Activated naive CD8-positive, alpha-beta T cell treated with anti-CD3 and anti-CD28 coated beads, Interleukin-2, amount 10 ng/mL, durations not matched to agents 7 days and 5 days (primary cell): ENCODE measurements around the gene FAS. TPM values are rescaled to one million over a fixed set of nuclear protein-coding genes. Genes with fewer than 3 reads are reported as not detected.

Experiments
- ATAC-seq: fragments of 150-1000 bp; cut with Tn5 transposase; one replicate; pipeline ENCODE4 v1.10.0; 2021; ENCODE audit warnings: low read depth, moderate library complexity
- POLR2A ChIA-PET: fragments of 350-600 bp; sonication (Branson Sonifier 250); formaldehyde crosslinking; loops from one replicate; lab custom pipeline; 2021; ENCODE audit warnings: antibody characterized with exemption; lab: Charles Lee
- DNase-seq: peaks from one replicate; pipeline ENCODE4 v3.0.0; 2021
- H3K27ac Mint-ChIP-seq: one replicate; pipeline ENCODE4 v1.8.0; 2022; ENCODE audit warnings: mild to moderate bottlenecking, mixed read lengths
- H3K27me3 Mint-ChIP-seq: one replicate; pipeline ENCODE4 v1.8.0; 2022; ENCODE audit warnings: mild to moderate bottlenecking, moderate library complexity, mixed read lengths
- H3K36me3 Mint-ChIP-seq: one replicate; pipeline ENCODE4 v1.8.0; 2021; ENCODE audit warnings: mild to moderate bottlenecking, mixed read lengths
- H3K4me1 Mint-ChIP-seq: one replicate; pipeline ENCODE4 v1.8.0; 2021; ENCODE audit warnings: mixed read lengths
- H3K4me3 Mint-ChIP-seq: one replicate; pipeline ENCODE4 v1.8.0; 2022; ENCODE audit warnings: mild to moderate bottlenecking, moderate library complexity, mixed read lengths
- H3K9me3 Mint-ChIP-seq: one replicate; pipeline ENCODE4 v1.8.0; 2021; ENCODE audit warnings: mixed read lengths
- total RNA-seq, 2 experiments: library from RNA; stranded (reverse); gene quantifications; one replicate each; pipeline ENCODE4 v1.2.3, GENCODE V29; 2021

Gene FAS
- total RNA-seq, 2 experiments from 2014 or later: 47.2 to 54.1 TPM

DNA sequence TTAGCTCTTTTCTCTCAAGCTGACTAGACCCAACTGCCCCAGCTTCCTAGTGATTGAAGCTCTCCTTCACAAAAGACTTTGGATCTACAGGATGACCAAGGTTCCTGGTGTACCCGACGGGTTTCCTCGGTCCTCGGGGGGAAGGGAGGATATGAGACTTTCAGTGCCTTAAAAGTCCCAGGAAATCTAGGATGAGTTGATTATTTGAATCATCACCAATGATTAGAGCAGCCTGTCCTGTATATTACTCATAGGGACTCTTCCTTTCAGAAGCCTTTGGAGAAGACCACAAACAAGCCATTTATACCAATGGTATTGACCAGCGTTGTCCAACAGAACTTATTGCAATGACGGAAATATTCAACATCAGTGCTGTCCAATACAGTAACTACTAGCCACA, 31.9 kb upstream of the FAS start:
- DNase-seq: no peak
- H3K27me3 Mint-ChIP-seq: peaks cover 2% of the 10 kb centered on the region
- H3K4me3 Mint-ChIP-seq: no peak overlapping the region
- H3K9me3 Mint-ChIP-seq: peaks cover 3% of the 10 kb centered on the region
- POLR2A ChIA-PET: no interaction called here
- peaks cover 10% of the 10 kb centered on the region for H3K36me3 Mint-ChIP-seq
- H3K27ac Mint-ChIP-seq: no peak overlapping the region
- peaks cover 25% of the 10 kb centered on the region for H3K4me1 Mint-ChIP-seq
- ATAC-seq: no peak

DNA sequence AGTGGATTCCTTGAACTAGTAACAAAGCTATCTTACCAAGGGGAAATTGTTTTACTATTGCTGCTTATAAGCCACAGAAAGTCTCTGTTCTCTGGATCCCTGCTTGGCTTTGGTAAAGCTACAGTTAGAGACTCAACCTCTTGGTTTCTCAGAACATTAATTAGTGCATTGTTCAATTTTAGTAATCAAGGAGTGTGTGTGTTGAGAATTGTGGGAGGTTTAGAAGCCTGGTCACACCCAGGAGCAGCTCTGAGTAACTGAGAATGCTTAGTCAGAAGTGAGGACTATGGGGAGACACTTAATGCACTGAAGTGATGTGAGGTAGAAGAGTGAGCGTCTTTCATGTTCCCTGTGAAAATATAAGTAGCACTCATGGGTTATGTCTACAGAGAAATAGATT, 29.8 kb upstream of the FAS start:
- Mint-ChIP-seq H3K4me3 (no peak overlapping the region), H3K27me3 (no peaks in the 10 kb centered on the region), H3K36me3 (peaks cover 10% of the 10 kb centered on the region), H3K4me1 (peaks cover 25% of the 10 kb centered on the region), H3K9me3 (no peaks in the 10 kb centered on the region), H3K27ac (no peak overlapping the region)
- ATAC-seq (no peak), DNase-seq (no peak)
- POLR2A ChIA-PET: interaction anchor here (1.0 to 1.2 kb wide), 2 partner anchors 15 to 29 kb away, joined by 3 read pairs; no protein-coding TSS in a partner anchor

DNA sequence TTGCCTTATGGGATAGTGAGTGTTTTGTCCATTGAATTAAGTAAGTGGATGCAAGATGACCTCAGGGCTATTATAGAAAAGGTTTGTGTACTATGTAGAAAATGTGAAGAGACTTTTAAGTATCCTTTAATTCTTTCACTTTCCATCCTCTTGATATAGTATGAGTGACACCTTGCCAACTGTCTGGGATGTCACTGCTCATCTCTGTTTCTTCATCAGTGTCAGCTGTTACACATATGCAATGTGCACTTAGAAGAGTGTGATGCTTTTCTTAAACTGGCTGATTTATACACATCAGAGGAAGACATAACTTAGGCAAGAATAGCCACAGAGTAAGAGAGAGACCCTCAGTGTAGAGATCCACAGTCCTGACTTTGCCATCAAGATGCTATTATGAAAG, 29.3 kb upstream of the FAS start:
- ATAC-seq: peak; percentile 54
- H3K27ac Mint-ChIP-seq: no peak overlapping the region
- POLR2A ChIA-PET: interaction anchor here (1.0 to 1.2 kb wide), 2 partner anchors 15 to 29 kb away, joined by 3 read pairs; no protein-coding TSS in a partner anchor
- peaks cover 10% of the 10 kb centered on the region for H3K36me3 Mint-ChIP-seq
- no peaks in the 10 kb centered on the region for H3K27me3 Mint-ChIP-seq
- no peak overlapping the region for H3K4me3 Mint-ChIP-seq
- no peak for DNase-seq
- H3K9me3 Mint-ChIP-seq: no peaks in the 10 kb centered on the region
- peaks cover 25% of the 10 kb centered on the region for H3K4me1 Mint-ChIP-seq

DNA sequence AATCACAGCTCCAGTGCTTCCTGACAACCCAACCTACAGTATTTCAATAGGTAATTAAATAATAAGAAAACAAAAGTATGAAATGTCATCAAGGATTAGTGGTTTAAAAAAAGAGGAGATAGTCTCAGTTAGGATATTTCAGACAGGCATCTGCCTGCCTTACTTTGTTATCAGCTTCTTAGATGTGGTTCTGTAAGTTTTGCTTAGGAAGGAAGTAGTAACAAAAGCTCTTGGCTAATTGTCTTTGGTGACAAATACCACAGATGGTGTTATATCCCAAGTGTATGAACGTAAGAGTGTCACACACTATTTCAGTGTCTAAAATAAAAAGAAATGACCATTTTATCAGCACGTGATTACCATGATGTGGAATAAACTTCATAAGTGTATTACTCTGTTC, 28.3 kb upstream of the FAS start:
- Mint-ChIP-seq H3K4me3 (peak overlapping the region; percentile 69), H3K4me1 (peaks cover 25% of the 10 kb centered on the region), H3K27ac (peak overlapping the region; percentile 65), H3K36me3 (peaks cover 10% of the 10 kb centered on the region), H3K27me3 (no peaks in the 10 kb centered on the region), H3K9me3 (no peaks in the 10 kb centered on the region)
- POLR2A ChIA-PET: interaction anchor here (0.6 to 1.6 kb wide), 5 partner anchors 13 to 207 kb away, joined by 3 to 9 read pairs (median 5); partner anchors contain the start of gene FAS
- ATAC-seq (peak; percentile 93), DNase-seq (no peak)

DNA sequence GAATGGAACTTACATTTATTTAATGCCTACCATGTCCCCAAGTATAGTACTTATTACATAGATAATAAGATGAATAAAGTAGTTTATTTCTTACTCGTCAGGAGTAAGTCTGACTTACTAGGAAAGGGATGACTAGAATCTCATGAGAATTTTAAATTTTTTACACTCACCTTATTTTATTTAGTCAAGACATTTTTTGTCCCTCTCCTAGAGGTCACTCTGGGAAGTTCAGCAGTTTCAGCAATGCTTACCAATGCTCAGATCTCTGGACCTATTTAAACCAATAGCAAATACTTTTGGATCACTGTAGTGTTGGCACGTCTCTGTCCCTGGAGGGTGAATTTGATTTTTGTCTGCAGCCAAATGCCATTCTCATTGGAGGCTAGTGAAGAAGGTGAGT, 27.3 kb upstream of the FAS start:
- ATAC-seq (no peak), DNase-seq (no peak)
- Mint-ChIP-seq H3K27me3 (no peaks in the 10 kb centered on the region), H3K36me3 (peaks cover 10% of the 10 kb centered on the region), H3K27ac (no peak overlapping the region), H3K9me3 (no peaks in the 10 kb centered on the region), H3K4me1 (peaks cover 22% of the 10 kb centered on the region), H3K4me3 (no peak overlapping the region)
- POLR2A ChIA-PET: interaction anchor here (1.0 to 1.6 kb wide), 3 partner anchors 12 to 28 kb away, joined by 3 to 5 read pairs (median 5); no protein-coding TSS in a partner anchor

DNA sequence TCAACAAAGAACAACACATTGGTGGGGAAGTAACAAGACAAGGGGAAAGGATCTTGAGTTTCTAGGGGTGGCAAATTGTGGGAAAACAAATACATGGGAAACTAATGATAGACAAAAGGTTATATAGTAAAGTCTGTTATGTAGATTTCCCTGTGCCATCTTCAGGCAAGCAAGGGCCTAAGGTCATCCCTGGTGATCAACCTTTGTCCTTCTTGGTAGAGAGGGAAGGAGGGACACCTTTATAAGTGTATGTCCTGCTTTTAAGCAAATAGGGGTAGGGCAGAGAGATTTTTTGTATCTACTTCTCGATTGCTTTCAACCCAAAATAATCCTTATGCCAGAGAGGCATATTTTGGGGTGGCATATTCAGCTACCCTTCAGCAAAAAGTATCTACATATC, 26.2 kb upstream of the FAS start:
- Mint-ChIP-seq H3K4me1 (peaks cover 22% of the 10 kb centered on the region), H3K4me3 (no peak overlapping the region), H3K27ac (no peak overlapping the region), H3K9me3 (no peaks in the 10 kb centered on the region), H3K27me3 (no peaks in the 10 kb centered on the region), H3K36me3 (peaks cover 10% of the 10 kb centered on the region)
- ATAC-seq (no peak), DNase-seq (no peak)
- POLR2A ChIA-PET: interaction anchor here (1.3 kb wide), 1 partner anchor 27 kb away, joined by 5 read pairs; no protein-coding TSS in a partner anchor

DNA sequence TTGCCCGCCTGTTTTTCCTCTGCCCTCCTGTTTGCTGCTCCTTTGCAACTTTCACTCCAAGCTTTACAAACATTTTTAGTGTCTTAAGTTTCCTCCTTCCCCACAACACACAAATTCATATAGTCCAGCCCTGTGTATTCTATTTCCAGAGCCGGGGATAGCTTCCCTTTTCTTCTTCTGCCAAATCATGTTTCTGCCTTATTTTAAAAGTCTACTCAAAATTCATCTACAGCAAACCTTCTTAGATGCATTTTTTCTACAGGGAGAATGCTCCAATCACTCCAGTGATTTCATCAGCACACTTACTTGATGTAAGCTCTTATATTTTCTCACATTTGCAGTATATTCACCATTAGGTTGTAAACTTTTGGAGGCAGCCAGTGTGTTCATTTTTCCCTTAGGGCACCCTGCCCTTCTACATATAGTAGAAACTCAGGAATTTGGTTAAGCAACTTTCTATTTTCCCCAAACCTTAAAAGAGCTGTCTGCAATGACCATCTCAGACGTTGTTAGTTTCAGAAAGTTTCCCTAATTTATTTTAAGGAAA, 25.7 kb upstream of the FAS start:
- Mint-ChIP-seq H3K4me3 (no peak overlapping the region), H3K27ac (no peak overlapping the region), H3K36me3 (peaks cover 9% of the 10 kb centered on the region), H3K4me1 (peaks cover 22% of the 10 kb centered on the region), H3K9me3 (no peaks in the 10 kb centered on the region), H3K27me3 (no peaks in the 10 kb centered on the region)
- DNase-seq (no peak), ATAC-seq (no peak)
- POLR2A ChIA-PET: no interaction called here

DNA sequence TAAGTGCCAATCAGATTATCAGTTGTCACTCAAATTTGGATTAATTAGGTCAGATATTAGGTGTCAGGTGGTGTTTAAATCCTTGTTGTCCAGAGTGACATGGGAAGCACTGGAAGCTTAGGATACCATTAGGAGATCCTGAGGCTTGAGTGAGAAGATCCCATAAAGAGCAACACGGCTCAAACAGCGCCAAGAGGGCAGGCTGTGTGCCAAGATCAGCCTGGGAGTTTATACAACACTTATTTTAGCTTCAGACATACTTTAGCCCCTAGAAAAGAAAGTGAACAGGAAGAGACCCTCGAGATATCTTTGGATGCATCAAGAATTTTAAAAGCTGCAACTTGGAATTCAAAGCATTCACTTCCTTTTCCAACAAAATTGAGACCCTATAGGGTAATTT, 23.8 kb upstream of the FAS start:
- no peaks in the 10 kb centered on the region for H3K9me3 Mint-ChIP-seq
- no peak for DNase-seq
- no peak overlapping the region for H3K4me3 Mint-ChIP-seq
- H3K27ac Mint-ChIP-seq: no peak overlapping the region
- H3K36me3 Mint-ChIP-seq: peaks cover 9% of the 10 kb centered on the region
- peaks cover 11% of the 10 kb centered on the region for H3K4me1 Mint-ChIP-seq
- ATAC-seq: no peak
- H3K27me3 Mint-ChIP-seq: no peaks in the 10 kb centered on the region
- POLR2A ChIA-PET: no interaction called here

DNA sequence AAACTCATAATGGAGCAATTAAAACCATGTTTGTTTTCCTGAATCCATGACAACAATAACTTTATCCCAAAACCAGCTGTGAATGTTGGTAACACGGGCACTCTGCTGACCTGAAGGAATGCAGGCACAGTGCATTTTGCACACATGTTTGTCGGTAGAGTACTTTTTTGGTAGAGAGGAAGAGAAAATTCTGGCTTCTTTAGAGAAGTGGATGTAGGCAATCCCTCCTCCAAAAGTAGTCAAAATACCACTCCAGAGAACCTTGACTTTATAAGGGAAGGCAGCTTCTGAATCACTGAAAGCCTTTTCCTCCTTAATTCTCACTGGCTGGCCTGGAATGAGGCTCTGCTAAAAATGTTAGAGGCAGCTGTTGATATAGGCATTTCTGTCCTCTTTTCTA, 22.2 kb upstream of the FAS start:
- H3K36me3 Mint-ChIP-seq: peaks cover 8% of the 10 kb centered on the region
- POLR2A ChIA-PET: no interaction called here

DNA sequence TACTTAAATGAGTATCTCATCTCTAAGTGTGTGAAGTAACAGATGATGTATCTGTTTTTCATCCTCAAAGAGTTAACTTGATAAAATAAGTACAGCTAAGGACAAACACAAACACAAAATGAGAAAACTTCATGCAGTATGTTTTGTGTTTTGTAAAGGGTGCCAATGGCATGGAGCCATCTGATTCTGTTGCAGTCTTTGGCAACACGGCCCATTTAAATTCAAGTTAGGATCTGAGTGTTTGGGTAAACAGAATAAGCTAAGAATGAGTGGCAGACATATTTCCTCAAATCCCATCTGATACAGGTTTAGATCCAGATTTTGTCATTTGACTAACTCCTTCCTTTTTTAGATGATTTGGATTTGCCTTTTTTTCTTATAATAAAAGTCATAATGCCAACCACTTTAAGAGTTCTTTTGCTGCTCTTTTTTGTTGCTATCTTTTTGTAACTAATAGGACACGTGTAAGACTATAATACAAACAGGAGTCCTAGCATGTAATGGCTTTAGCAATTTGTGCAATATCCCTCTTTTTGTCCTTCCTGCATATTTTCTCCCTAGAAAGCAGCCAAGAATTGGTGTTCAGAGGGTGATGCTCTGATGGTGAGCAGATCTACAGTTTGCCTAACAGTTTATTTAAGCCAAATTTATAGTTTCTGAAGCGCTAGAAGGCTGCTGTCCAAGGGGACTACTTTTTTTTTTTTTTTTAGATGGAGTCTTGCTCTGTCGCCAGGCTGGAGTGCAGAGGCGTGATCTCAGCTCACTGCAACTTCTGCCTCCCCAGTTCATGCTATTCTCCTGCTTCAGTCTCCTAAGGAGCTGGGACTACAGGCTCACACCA, 19.2 kb upstream of the FAS start:
- Mint-ChIP-seq H3K4me3 (no peak overlapping the region), H3K9me3 (no peaks in the 10 kb centered on the region), H3K36me3 (peaks cover 6% of the 10 kb centered on the region), H3K27ac (no peak overlapping the region), H3K27me3 (peaks cover 3% of the 10 kb centered on the region), H3K4me1 (peaks cover 18% of the 10 kb centered on the region)
- DNase-seq (no peak), ATAC-seq (no peak)
- POLR2A ChIA-PET: no interaction called here

More for the DNA sequence above, 22.2 kb upstream of the FAS start:
- no peak overlapping the region for H3K27ac Mint-ChIP-seq
- peaks cover 3% of the 10 kb centered on the region for H3K27me3 Mint-ChIP-seq
- no peak overlapping the region for H3K4me3 Mint-ChIP-seq
- peaks cover 6% of the 10 kb centered on the region for H3K4me1 Mint-ChIP-seq
- DNase-seq: no peak
- no peak for ATAC-seq
- no peaks in the 10 kb centered on the region for H3K9me3 Mint-ChIP-seq

DNA sequence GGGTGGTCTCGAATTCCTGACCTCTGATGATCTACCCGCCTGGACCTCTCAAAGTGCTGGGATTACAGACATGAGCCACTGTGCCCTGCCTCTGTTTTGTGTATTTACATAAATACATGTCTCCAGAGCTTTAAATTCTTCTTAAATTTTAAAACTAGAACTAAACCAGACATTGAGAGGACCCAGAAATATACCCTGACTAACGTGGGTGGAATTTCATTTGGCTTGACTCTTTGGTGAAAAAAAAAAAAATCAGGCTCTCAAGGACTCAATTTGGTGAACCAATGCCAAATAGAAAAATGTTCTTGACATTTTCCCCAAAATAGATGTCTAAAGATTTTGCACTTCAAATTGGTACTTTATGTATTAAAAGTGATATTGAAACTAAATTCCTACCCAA, 16.6 kb upstream of the FAS start:
- Mint-ChIP-seq H3K27me3 (peaks cover 3% of the 10 kb centered on the region), H3K9me3 (no peaks in the 10 kb centered on the region), H3K4me1 (peaks cover 19% of the 10 kb centered on the region), H3K27ac (no peak overlapping the region), H3K4me3 (no peak overlapping the region), H3K36me3 (peaks cover 6% of the 10 kb centered on the region)
- POLR2A ChIA-PET: interaction anchor here (1.8 to 3.6 kb wide), 2 partner anchors 11 to 17 kb away, joined by 5 to 39 read pairs; partner anchors contain the start of gene FAS
- ATAC-seq (no peak), DNase-seq (no peak)

DNA sequence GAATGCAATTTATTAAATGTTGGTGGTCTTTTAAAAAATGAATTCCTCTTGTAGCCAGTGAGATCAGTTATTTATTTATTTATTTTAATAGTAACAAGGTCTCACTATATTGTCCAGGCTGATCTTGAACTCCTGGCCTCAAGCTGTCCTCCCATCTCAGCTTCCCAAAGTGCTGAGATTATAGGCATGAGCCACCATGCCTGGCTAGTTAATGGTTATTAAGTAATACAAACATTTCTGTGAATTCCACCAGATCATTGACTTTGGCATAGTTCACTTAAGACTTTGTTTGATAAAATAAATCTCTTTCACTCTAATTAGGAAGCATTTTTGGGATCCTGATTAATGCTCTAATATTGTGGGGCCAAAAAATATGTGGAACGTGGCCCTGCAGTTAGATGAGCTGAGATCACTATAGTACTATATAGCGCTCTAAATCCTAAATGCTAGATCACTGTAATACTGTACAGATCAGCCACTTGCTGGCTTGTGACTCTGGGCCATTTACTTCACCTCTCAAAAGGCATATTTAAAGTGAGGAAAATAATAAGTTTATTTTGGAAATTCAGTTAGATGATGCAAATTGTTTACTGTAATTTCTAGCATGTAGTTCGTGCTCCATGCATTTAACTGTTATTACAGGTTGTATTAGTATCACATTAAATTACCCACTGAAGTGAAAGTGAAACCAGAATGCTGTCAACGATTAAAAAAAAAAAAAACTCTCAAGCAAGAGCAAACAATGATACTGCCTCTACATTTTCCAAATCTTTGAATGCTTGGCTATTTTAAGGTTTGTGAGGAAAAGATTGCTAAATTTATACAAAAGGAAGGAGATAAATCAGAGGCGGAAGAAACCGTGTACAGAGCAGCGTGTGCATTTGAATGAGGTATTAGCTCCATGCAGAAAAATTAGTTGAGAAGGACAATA, 15.9 kb upstream of the FAS start:
- DNase-seq (no peak), ATAC-seq (peak; percentile 76)
- H3K27ac Mint-ChIP-seq: peak overlapping the region; percentile 99
- peaks cover 4% of the 10 kb centered on the region for H3K36me3 Mint-ChIP-seq
- peaks cover 21% of the 10 kb centered on the region for H3K4me1 Mint-ChIP-seq
- no peaks in the 10 kb centered on the region for H3K9me3 Mint-ChIP-seq
- H3K27me3 Mint-ChIP-seq: peaks cover 3% of the 10 kb centered on the region
- POLR2A ChIA-PET: interaction anchor here (1.4 to 3.6 kb wide), 4 partner anchors 12 to 16 kb away, joined by 3 to 39 read pairs (median 11); partner anchors contain the start of gene FAS
- H3K4me3 Mint-ChIP-seq: peak overlapping the region; percentile 99

DNA sequence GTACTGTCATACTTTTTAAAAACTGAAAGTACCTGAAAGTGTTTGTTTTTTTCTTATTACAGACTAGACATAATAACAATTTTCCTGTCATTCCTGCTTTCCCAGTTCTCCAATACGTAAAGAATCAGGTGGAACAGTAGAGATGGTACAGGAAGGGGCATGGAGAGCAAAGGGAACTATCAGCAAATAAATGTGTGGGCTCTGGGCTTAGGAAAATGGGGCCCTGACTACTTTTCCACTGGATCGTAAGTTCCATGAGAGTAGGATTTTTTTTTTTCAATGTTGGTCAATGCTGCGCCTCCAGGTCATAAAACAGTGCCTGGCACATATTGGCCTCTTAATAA, 15.2 kb upstream of the FAS start:
- no peak for ATAC-seq
- Mint-ChIP-seq H3K27ac (peak overlapping the region; percentile 99), H3K27me3 (peaks cover 3% of the 10 kb centered on the region), H3K9me3 (no peaks in the 10 kb centered on the region), H3K4me3 (peak overlapping the region; percentile 99), H3K4me1 (peaks cover 21% of the 10 kb centered on the region), H3K36me3 (peaks cover 4% of the 10 kb centered on the region)
- POLR2A ChIA-PET: interaction anchor here (0.7 to 3.6 kb wide), 5 partner anchors 12 to 18 kb away, joined by 3 to 39 read pairs (median 5); partner anchors contain the start of gene FAS
- no peak for DNase-seq
